HG03521 (cell line): ENCODE results near the gene MAP2K2.

Experiments
- ATAC-seq: cut with Tn5 transposase; IDR thresholded peaks from one replicate; pipeline ENCODE4 v1.9.1; 2021; ENCODE audit warnings: mild to moderate bottlenecking, moderate library complexity; ENCODE audit not compliant: unreplicated experiment

Gene MAP2K2

DNA sequence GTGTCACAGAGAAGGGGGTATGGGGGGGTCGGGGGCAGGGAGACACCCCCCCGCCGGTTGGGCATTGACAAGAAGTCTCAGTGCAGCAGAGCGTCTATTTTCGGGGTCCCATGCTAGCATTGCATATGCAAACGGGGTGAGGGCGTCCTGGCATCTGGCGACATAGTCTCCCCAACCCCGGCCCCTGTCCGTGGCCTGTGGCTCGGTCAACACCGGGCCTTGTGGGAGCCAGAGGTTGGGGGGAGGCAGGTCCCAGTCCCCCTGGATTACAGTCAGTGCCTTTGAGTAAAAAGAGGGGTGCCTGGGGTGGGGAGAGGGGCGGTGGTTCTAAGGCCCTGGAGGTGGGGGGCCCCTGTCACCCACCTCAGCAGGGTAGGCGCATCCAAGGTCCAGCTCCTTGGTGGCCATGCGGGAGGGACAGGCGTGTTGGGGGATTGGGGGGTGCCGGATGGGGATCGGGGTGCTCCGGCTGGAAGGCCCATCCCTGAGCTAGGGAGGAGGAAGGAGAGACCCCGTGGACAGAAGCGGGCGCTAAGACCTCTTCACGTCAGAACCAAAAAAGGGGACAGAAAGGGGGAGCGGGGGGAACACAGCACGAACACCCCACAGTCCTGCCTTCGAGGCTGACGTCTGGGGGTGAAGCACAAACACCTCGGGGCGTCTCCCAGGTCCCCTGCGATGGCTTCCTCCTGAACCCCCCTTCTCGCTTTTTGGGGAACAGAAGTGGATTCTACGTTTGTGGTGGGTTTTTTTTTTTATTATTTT is 78.1 kb downstream of the MAP2K2 start:
- ATAC-seq: no peak

- ATAC-seq: no peak
These were observed 78.9 kb downstream of the MAP2K2 start for GRCh38 chr19:4044990-4045465.

- ATAC-seq: no peak
These were observed 79.8 kb downstream of the MAP2K2 start for GRCh38 chr19:4043966-4044715.

- ATAC-seq: no peak
These were observed 80.5 kb downstream of the MAP2K2 start for GRCh38 chr19:4043401-4043800.

GRCh38 chr19:4042731-4043082 is 81.2 kb downstream of the MAP2K2 start:
- no peak for ATAC-seq

GRCh38 chr19:4042064-4042730 is 81.7 kb downstream of the MAP2K2 start:
- ATAC-seq: no peak
